Vagina (tissue), 2 donors: ENCODE results near the gene GBA3.

Source experiments
- POLR2AphosphoS5 ChIP-seq, 2 donors: sonication (generic); formaldehyde crosslinking; IDR thresholded peaks; one replicate each; pipeline ENCODE4 v1.9.0; 2017; ENCODE audit warnings: antibody characterized with exemption in 2 of 2, mild to moderate bottlenecking in 2 of 2, low read depth in 1 of 2; ENCODE audit not compliant: insufficient read depth in 1 of 2
- TF ChIP-seq, protein P1 (sequence below), 3 experiments: fragments of 450-650 bp in 2 of 3; fragments of 200-600 bp in 1 of 3; sonication (generic) in 1 of 3; IDR thresholded peaks; one replicate each; pipeline ENCODE4 v1.5.1; 2017 to 2019; ENCODE audit warnings: antibody characterized with exemption in 3 of 3, mild to moderate bottlenecking in 2 of 3, moderate library complexity in 2 of 3

- TF ChIP-seq, protein P1, sequence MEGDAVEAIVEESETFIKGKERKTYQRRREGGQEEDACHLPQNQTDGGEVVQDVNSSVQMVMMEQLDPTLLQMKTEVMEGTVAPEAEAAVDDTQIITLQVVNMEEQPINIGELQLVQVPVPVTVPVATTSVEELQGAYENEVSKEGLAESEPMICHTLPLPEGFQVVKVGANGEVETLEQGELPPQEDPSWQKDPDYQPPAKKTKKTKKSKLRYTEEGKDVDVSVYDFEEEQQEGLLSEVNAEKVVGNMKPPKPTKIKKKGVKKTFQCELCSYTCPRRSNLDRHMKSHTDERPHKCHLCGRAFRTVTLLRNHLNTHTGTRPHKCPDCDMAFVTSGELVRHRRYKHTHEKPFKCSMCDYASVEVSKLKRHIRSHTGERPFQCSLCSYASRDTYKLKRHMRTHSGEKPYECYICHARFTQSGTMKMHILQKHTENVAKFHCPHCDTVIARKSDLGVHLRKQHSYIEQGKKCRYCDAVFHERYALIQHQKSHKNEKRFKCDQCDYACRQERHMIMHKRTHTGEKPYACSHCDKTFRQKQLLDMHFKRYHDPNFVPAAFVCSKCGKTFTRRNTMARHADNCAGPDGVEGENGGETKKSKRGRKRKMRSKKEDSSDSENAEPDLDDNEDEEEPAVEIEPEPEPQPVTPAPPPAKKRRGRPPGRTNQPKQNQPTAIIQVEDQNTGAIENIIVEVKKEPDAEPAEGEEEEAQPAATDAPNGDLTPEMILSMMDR (IDR thresholded peaks at IDR 0.05), result no peak
- no peak for TF ChIP-seq POLR2AphosphoS5 (IDR thresholded peaks at IDR 0.05; ENCODE audit: insufficient read depth in 1 of 2, low read depth in 1 of 2)
These were observed 73.3 kb downstream of the GBA3 start for GRCh38 chr4:22766068-22766467.
